RWPE2 (cell line): Measurements from ENCODE around the gene DAZAP1.

ENCODE experiments used
- ATAC-seq: fragments of 200-7000 bp; cut with Tn5 transposase; 3 replicates; pipeline ENCODE4 v1.9.1; 2021; ENCODE audit warnings: low read depth
- DNase-seq: peaks from one replicate; pipeline ENCODE4 v3.0.0-alpha.2; 2020; ENCODE audit warnings: low spot score
- H3K27ac ChIP-seq: fragments of 450-650 bp; 2 replicates; pipeline ENCODE4 v1.5.1; 2017; ENCODE audit warnings: mild to moderate bottlenecking; ENCODE audit not compliant: poor library complexity, severe bottlenecking
- H3K27me3 ChIP-seq: fragments of 250-450 bp; sonication (Bioruptor Pico); 2 replicates; pipeline ENCODE4 v1.5.1; 2021; ENCODE audit warnings: mild to moderate bottlenecking, moderate library complexity; ENCODE audit not compliant: insufficient read depth, poor library complexity, severe bottlenecking
- H3K36me3 ChIP-seq: fragments of 250-450 bp; sonication (Bioruptor Pico); 2 replicates; pipeline ENCODE4 v1.5.1; 2020; ENCODE audit warnings: low read depth, mild to moderate bottlenecking, moderate library complexity
- H3K4me1 ChIP-seq: fragments of 250-450 bp; sonication (Bioruptor Pico); 2 replicates; pipeline ENCODE4 v1.5.1; 2021; ENCODE audit warnings: mild to moderate bottlenecking, moderate library complexity; ENCODE audit not compliant: insufficient read depth, poor library complexity, severe bottlenecking
- H3K4me3 ChIP-seq: fragments of 250-450 bp; sonication (Bioruptor Pico); 2 replicates; pipeline ENCODE4 v1.5.1; 2021; ENCODE audit warnings: mild to moderate bottlenecking, moderate library complexity; ENCODE audit not compliant: severe bottlenecking
- H3K9me3 ChIP-seq: fragments of 250-450 bp; sonication (Bioruptor Pico); 2 replicates; pipeline ENCODE4 v1.5.1; 2021; ENCODE audit warnings: mild to moderate bottlenecking, moderate library complexity; ENCODE audit not compliant: severe bottlenecking
- TF ChIP-seq, protein P1 (sequence below): fragments of 450-650 bp; IDR thresholded peaks from one replicate; pipeline ENCODE4 v1.5.1; 2017; ENCODE audit warnings: mild to moderate bottlenecking, moderate library complexity; ENCODE audit not compliant: poor library complexity, severe bottlenecking

Gene DAZAP1

DNA sequence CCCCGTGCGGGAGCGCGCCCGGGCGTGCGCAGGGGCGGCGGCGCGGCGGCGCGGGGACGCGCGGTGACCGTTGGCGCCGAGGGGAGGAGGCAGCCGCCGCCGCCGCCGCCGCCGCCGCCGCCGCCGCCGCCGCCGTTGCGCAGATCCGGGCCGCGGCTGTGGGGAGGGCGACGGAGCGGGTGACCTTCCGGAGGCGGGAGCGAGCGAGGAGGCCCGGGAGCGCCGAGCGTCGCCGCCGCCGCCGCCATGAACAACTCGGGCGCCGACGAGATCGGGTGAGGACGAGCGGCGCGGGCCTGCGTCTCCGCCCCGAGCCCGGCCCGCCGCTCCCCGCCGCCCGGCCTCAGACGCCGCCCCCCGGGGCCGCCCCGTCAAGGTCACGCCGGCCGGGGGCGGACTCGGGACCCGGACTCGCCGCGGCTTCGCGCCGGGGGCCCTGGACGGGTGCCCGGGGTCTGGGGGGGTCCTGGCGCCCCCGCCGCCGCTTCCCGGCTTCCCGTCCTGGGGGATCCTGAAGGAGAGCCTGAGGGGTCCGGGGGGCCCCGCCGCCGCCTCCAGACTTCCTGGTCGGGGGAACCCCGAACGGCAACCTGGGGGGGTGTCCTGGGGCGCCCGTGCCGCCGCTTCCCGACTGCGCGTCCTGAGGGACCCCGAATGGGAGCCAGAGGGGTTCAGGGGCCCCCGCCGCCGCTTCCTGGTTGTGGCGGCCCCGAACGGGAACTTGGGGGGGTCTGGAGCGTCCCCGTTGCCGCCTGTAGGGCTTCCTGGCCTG, at the start of gene DAZAP1:
DAZAP1 (plus strand) TSS at position 59 of the 772 bp plus-strand sequence; CDS start at position 247, 188 bp downstream.
- Histone ChIP-seq H3K9me3 (no peaks in the 10 kb centered on the region), H3K36me3 (peaks cover 27% of the 10 kb centered on the region), H3K4me3 (peak within 1 kb of the TSS; percentile 83), H3K27ac (peak within 1 kb of the TSS; percentile 91), H3K27me3 (no peaks in the 10 kb centered on the region), H3K4me1 (peaks cover 10% of the 10 kb centered on the region)
- ATAC-seq (no peak), DNase-seq (no peak)
- TF ChIP-seq, protein P1, sequence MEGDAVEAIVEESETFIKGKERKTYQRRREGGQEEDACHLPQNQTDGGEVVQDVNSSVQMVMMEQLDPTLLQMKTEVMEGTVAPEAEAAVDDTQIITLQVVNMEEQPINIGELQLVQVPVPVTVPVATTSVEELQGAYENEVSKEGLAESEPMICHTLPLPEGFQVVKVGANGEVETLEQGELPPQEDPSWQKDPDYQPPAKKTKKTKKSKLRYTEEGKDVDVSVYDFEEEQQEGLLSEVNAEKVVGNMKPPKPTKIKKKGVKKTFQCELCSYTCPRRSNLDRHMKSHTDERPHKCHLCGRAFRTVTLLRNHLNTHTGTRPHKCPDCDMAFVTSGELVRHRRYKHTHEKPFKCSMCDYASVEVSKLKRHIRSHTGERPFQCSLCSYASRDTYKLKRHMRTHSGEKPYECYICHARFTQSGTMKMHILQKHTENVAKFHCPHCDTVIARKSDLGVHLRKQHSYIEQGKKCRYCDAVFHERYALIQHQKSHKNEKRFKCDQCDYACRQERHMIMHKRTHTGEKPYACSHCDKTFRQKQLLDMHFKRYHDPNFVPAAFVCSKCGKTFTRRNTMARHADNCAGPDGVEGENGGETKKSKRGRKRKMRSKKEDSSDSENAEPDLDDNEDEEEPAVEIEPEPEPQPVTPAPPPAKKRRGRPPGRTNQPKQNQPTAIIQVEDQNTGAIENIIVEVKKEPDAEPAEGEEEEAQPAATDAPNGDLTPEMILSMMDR: no peak

DNA sequence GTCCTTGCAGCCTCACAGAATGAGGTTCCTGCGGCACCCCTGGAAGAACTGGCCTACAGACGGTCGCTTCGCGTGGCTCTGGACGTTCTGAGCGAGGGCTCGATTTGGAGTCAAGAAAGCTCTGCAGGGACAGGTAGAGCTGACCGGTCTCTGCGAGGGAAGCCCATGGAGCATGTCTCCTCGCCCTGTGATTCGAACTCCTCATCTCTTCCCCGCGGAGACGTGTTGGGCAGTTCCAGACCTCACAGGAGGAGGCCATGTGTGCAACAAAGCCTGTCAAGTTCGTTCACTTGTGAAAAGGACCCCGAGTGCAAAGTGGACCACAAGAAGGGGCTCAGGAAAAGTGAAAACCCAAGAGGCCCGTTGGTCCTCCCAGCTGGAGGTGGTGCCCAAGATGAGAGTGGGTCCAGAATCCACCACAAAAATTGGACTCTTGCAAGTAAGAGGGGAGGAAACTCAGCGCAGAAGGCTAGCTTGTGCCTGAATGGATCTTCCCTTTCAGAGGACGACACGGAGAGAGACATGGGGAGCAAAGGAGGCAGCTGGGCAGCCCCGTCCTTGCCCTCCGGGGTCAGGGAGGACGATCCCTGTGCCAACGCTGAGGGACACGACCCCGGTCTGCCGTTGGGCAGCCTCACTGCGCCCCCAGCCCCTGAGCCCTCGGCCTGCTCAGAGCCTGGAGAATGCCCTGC, 47.1 kb upstream of the DAZAP1 start:
- TF ChIP-seq, protein P1: no peak
- H3K4me3 ChIP-seq: no peak overlapping the region
- DNase-seq (no peak), ATAC-seq (no peak)
- H3K4me1 ChIP-seq: peaks cover 4% of the 10 kb centered on the region
- no peak overlapping the region for H3K27ac ChIP-seq
- H3K36me3 ChIP-seq: peaks cover 76% of the 10 kb centered on the region
- no peaks in the 10 kb centered on the region for H3K27me3 ChIP-seq
- H3K9me3 ChIP-seq: no peaks in the 10 kb centered on the region

DNA sequence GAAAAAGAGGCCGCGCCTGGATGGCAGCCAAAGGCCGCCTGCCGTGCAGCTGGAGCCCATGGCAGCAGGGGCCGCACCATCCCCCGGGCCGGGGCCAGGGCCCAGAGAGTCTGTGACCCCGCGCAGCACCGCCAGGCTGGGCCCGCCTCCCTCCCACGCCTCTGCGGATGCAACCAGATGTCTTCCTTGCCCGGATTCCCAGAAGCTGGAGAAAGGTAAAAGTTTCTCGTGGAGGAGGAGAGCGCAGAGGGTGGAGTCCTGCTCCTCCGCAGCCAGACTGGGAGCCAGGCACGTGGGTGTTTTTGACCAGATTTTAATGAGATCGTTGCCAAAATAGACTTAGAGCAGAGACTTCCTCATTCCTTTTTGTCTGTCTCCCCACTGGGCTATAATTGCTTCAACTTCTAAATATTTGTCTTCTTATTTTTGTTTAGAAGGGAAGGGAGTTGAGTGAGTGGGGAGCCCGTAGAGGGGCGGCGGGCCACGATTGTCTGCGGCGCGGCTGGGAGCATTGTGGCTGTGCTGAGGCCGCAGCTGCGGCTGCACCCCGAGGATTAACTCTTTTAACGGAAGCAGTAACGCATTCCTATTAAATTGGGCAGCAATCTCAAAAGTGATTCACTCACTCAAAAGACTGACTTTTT, 46.4 kb upstream of the DAZAP1 start:
- TF ChIP-seq, protein P1: no peak
- H3K4me3 ChIP-seq: no peak overlapping the region
- no peak overlapping the region for H3K27ac ChIP-seq
- peaks cover 3% of the 10 kb centered on the region for H3K4me1 ChIP-seq
- DNase-seq (no peak), ATAC-seq (no peak; the same call in 2 of the 3 replicates)
- H3K9me3 ChIP-seq: no peaks in the 10 kb centered on the region
- H3K27me3 ChIP-seq: no peaks in the 10 kb centered on the region
- H3K36me3 ChIP-seq: peaks cover 76% of the 10 kb centered on the region

DNA sequence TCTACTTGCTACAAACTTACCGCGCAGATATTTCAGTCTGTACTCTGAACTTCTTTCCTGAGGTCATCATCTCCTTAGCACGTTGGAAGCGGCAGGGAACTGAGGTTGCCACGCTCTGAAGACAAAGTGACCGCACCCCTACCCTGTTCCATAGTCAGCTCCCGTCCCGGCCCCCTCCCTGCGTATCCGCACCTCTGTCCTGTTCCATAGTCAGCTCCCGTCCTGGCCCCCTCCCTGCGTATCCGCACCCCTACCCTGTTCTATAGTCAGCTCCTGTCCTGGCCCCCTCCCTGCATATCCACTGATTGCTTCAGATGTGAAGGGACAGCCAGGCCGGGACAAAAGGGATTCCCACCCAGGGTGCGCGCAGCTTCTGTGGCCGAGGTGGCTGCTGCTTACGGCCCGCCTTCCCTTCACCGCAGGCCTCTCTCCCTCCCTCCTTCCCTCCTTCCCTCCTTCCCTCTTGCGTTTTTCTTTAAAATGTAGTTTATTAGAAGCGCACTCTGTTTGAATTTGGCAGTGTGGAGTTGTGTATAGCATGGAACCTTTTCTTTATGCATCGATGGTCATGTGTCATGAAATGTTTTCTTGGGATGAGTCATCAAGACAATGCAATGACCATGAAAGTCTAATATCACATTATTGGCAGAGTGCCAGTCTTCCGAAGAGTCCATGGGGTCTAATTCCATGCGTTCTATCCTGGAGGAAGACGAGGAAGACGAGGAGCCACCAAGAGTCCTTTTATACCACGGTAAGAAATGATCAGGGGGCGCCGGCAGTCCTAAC, 45.6 kb upstream of the DAZAP1 start:
- Histone ChIP-seq H3K9me3 (no peaks in the 10 kb centered on the region), H3K4me1 (no peaks in the 10 kb centered on the region), H3K27me3 (no peaks in the 10 kb centered on the region), H3K36me3 (peaks cover 73% of the 10 kb centered on the region), H3K27ac (no peak overlapping the region), H3K4me3 (no peak overlapping the region)
- DNase-seq (no peak), ATAC-seq (no peak)
- TF ChIP-seq, protein P1: no peak
